Activated B cell treated with CpG ODN at 0.5 μM for 24 hours (primary cell): ENCODE results near the gene RIPOR3. TPM values are rescaled to one million over a fixed set of nuclear protein-coding genes. Genes with fewer than 3 reads are reported as not detected.
"Not testable (repeated sequence)": the region's sequence is repeated elsewhere in the genome, so short reads cannot be mapped to it uniquely, and the experiment has no call there.

Experiments
- ATAC-seq: fragments of 200-7000 bp; cut with Tn5 transposase; one replicate; pipeline ENCODE4 v1.10.0; 2021; ENCODE audit warnings: low read depth, mild to moderate bottlenecking, moderate library complexity
- CTCF ChIA-PET: fragments of 350-600 bp; sonication (Branson Sonifier 250); formaldehyde crosslinking; loops from one replicate; lab custom pipeline; 2021; ENCODE audit warnings: antibody characterized with exemption; lab: Charles Lee
- POLR2A ChIA-PET: fragments of 350-600 bp; sonication (Branson Sonifier 250); formaldehyde crosslinking; loops from one replicate; lab custom pipeline; 2021; ENCODE audit warnings: antibody characterized with exemption; lab: Charles Lee
- DNase-seq: peaks from one replicate; pipeline ENCODE4 v3.0.0; 2022
- H3K27ac Mint-ChIP-seq: one replicate; pipeline ENCODE4 v1.8.0; 2020; ENCODE audit warnings: mixed read lengths
- H3K27me3 Mint-ChIP-seq: one replicate; pipeline ENCODE4 v1.8.0; 2021; ENCODE audit warnings: mixed read lengths
- H3K36me3 Mint-ChIP-seq: one replicate; pipeline ENCODE4 v1.8.0; 2021; ENCODE audit warnings: low read depth, mixed read lengths
- H3K4me1 Mint-ChIP-seq: one replicate; pipeline ENCODE4 v1.8.0; 2021; ENCODE audit warnings: mixed read lengths
- H3K4me3 Mint-ChIP-seq: one replicate; pipeline ENCODE4 v1.8.0; 2020; ENCODE audit warnings: mild to moderate bottlenecking, mixed read lengths
- H3K9me3 Mint-ChIP-seq: one replicate; pipeline ENCODE4 v1.8.0; 2020; ENCODE audit warnings: mixed read lengths
- intact Hi-C: fragments of 100-400 bp; cut with micrococcal nuclease; formaldehyde crosslinking; loops from one replicate; pipeline ENCODE4 v1.15.1; 2024
- total RNA-seq: library from RNA; stranded (reverse); gene quantifications from 2 replicates; pipeline ENCODE4 v1.2.3, GENCODE V29; 2022
- TF ChIP-seq, protein P1 (sequence below): fragments of 200-600 bp; IDR thresholded peaks from one replicate; pipeline ENCODE4 v1.8.0; 2022; ENCODE audit warnings: antibody characterized with exemption, mild to moderate bottlenecking

RIPOR3 gene
- total RNA-seq, 1 donor from 2014 or later, result not detected

DNA sequence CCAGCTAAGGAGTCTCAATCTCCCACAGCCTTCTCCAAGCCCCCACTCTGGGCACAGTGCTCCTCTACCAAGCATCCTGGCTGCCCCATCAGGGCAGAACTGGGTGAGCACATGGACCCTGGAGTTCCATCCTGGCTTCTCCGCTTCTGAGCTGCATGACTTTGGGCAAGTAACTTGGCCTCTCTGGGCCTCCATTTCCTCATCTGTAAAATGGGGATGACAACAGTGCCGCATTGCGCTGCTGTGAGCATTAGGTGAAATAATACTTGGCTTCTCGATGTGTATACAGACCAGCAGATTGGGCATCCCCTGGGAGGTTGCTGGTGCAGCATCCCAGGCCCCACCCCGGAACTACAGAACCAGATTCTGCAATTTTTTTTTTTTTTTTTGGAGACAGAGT, 8.3 kb upstream of the RIPOR3 start:
- POLR2A ChIA-PET, result no interaction called here
- Mint-ChIP-seq H3K4me1 (no peaks in the 10 kb centered on the region), H3K36me3 (no peaks in the 10 kb centered on the region), H3K9me3 (no peaks in the 10 kb centered on the region), H3K27ac (no peak overlapping the region), H3K4me3 (no peak overlapping the region), H3K27me3 (peaks cover 18% of the 10 kb centered on the region)
- CTCF ChIA-PET, result no interaction called here
- intact Hi-C loops, result no loop called here
- no peak for ATAC-seq
- TF ChIP-seq, protein P1, sequence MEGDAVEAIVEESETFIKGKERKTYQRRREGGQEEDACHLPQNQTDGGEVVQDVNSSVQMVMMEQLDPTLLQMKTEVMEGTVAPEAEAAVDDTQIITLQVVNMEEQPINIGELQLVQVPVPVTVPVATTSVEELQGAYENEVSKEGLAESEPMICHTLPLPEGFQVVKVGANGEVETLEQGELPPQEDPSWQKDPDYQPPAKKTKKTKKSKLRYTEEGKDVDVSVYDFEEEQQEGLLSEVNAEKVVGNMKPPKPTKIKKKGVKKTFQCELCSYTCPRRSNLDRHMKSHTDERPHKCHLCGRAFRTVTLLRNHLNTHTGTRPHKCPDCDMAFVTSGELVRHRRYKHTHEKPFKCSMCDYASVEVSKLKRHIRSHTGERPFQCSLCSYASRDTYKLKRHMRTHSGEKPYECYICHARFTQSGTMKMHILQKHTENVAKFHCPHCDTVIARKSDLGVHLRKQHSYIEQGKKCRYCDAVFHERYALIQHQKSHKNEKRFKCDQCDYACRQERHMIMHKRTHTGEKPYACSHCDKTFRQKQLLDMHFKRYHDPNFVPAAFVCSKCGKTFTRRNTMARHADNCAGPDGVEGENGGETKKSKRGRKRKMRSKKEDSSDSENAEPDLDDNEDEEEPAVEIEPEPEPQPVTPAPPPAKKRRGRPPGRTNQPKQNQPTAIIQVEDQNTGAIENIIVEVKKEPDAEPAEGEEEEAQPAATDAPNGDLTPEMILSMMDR, result no peak
- DNase-seq, result no peak

DNA sequence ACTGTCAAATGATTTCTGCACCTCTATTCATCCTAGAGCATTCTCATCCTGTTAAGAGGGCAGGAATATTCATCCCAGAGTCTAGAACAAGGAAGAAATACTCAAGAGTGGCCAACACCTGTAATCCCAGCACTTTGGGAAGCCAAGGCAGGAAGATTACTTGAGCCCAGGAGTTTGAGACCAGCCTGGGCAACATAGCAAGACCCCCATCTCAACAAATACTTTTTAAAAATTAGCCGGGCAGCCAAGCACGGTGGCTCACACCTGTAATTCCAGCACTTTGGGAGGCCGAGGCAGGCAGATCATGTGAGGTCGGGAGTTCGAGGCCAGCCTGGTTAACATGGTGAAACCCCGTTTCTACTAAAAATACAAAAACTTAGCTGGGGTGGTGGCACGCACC, 6.9 kb upstream of the RIPOR3 start:
- H3K36me3 Mint-ChIP-seq, H3K4me1 Mint-ChIP-seq, intact Hi-C loops, H3K27ac Mint-ChIP-seq, CTCF ChIA-PET, POLR2A ChIA-PET, ATAC-seq, H3K4me3 Mint-ChIP-seq, H3K9me3 Mint-ChIP-seq, DNase-seq: not testable (repeated sequence)
- peaks cover 20% of the 10 kb centered on the region for H3K27me3 Mint-ChIP-seq

GRCh38 chr20:50695135-50695872, 4.0 kb upstream of the RIPOR3 start:
- intact Hi-C loops, result no loop called here
- no peak for ATAC-seq
- peaks cover 8% of the 10 kb centered on the region for H3K4me1 Mint-ChIP-seq
- TF ChIP-seq, protein P1, result no peak
- H3K9me3 Mint-ChIP-seq, result no peaks in the 10 kb centered on the region
- ChIA-PET POLR2A (no interaction called here), CTCF (interaction anchor here (1.2 kb wide), 1 partner anchor 54 kb away, joined by 4 read pairs; no protein-coding TSS in a partner anchor)
- H3K27me3 Mint-ChIP-seq, result peaks cover 38% of the 10 kb centered on the region
- no peak overlapping the region for H3K27ac Mint-ChIP-seq
- H3K36me3 Mint-ChIP-seq, result no peaks in the 10 kb centered on the region
- H3K4me3 Mint-ChIP-seq, result no peak overlapping the region
- no peak for DNase-seq

GRCh38 chr20:50694379-50695134, 3.2 kb upstream of the RIPOR3 start:
- H3K4me1 Mint-ChIP-seq, result peaks cover 8% of the 10 kb centered on the region
- no peak overlapping the region for H3K27ac Mint-ChIP-seq
- ChIA-PET CTCF (no interaction called here), POLR2A (no interaction called here)
- no peaks in the 10 kb centered on the region for H3K36me3 Mint-ChIP-seq
- intact Hi-C loops, result no loop called here
- DNase-seq (no peak), ATAC-seq (no peak)
- H3K4me3 Mint-ChIP-seq, result no peak overlapping the region
- H3K27me3 Mint-ChIP-seq, result peaks cover 43% of the 10 kb centered on the region
- H3K9me3 Mint-ChIP-seq, result no peaks in the 10 kb centered on the region
- TF ChIP-seq, protein P1, result no peak

GRCh38 chr20:50693001-50693400, 1.7 kb upstream of the RIPOR3 start:
- no peaks in the 10 kb centered on the region for H3K36me3 Mint-ChIP-seq
- DNase-seq (no peak), ATAC-seq (no peak)
- no peak overlapping the region for H3K4me3 Mint-ChIP-seq
- TF ChIP-seq, protein P1, result no peak
- H3K27me3 Mint-ChIP-seq, result peaks cover 45% of the 10 kb centered on the region
- peaks cover 8% of the 10 kb centered on the region for H3K4me1 Mint-ChIP-seq
- intact Hi-C loops, result no loop called here
- ChIA-PET CTCF (interaction anchor here (0.7 kb wide), 1 partner anchor 12 kb away, joined by 3 read pairs; no protein-coding TSS in a partner anchor), POLR2A (no interaction called here)
- no peaks in the 10 kb centered on the region for H3K9me3 Mint-ChIP-seq
- no peak overlapping the region for H3K27ac Mint-ChIP-seq
